ENCODE measurements around the gene KLHL29.

KLHL29 gene

GRCh38 chr2:23536326-23536725, 151.3 kb downstream of the KLHL29 start:
- DNase-seq = no peak

GRCh38 chr2:23537991-23538390, 153.0 kb downstream of the KLHL29 start:
- no peak for DNase-seq

- no peak for DNase-seq
These were observed 153.6 kb downstream of the KLHL29 start for GRCh38 chr2:23538566-23538965.

- no peak for DNase-seq
These were observed 155.9 kb downstream of the KLHL29 start for GRCh38 chr2:23540804-23541360.

GRCh38 chr2:23541503-23542229, 156.7 kb downstream of the KLHL29 start:
- DNase-seq = no peak

- no peak for DNase-seq
These were observed 157.3 kb downstream of the KLHL29 start for GRCh38 chr2:23542230-23542789.

- no peak for DNase-seq
These were observed 158.3 kb downstream of the KLHL29 start for GRCh38 chr2:23543302-23543701.

- no peak for DNase-seq
These were observed 158.7 kb downstream of the KLHL29 start for GRCh38 chr2:23543728-23544127.

GRCh38 chr2:23544589-23545295, 159.8 kb downstream of the KLHL29 start:
- no peak for DNase-seq

- DNase-seq = no peak
These were observed 160.4 kb downstream of the KLHL29 start for GRCh38 chr2:23545396-23545795.

- DNase-seq = no peak
These were observed 160.8 kb downstream of the KLHL29 start for GRCh38 chr2:23545811-23546210.

- no peak for DNase-seq
These were observed 161.9 kb downstream of the KLHL29 start for GRCh38 chr2:23546913-23547312.

- DNase-seq = no peak
These were observed 162.7 kb downstream of the KLHL29 start for GRCh38 chr2:23547725-23548124.

- DNase-seq = no peak
These were observed 163.3 kb downstream of the KLHL29 start for GRCh38 chr2:23548143-23548769.

GRCh38 chr2:23549051-23549450, 164.1 kb downstream of the KLHL29 start:
- no peak for DNase-seq

- DNase-seq = no peak
These were observed 165.0 kb downstream of the KLHL29 start for GRCh38 chr2:23549821-23550530.

- no peak for DNase-seq
These were observed 165.6 kb downstream of the KLHL29 start for GRCh38 chr2:23550553-23550952.

- no peak for DNase-seq
These were observed 166.9 kb downstream of the KLHL29 start for GRCh38 chr2:23551875-23552274.

GRCh38 chr2:23553561-23553960, 168.6 kb downstream of the KLHL29 start:
- DNase-seq = no peak

GRCh38 chr2:23554054-23554697, 169.2 kb downstream of the KLHL29 start:
- no peak for DNase-seq

GRCh38 chr2:23555944-23556343, 171.0 kb downstream of the KLHL29 start:
- DNase-seq = no peak

- DNase-seq = no peak
These were observed 171.9 kb downstream of the KLHL29 start for GRCh38 chr2:23556929-23557328.
